B cell (primary cell): ENCODE results near the gene ZNF382. TPM values are rescaled to one million over a fixed set of nuclear protein-coding genes. Genes with fewer than 3 reads are reported as not detected.

Experiments
- ATAC-seq: fragments of 200-7000 bp; cut with Tn5 transposase; one replicate; pipeline ENCODE4 v1.10.0; 2021; ENCODE audit warnings: low read depth, mild to moderate bottlenecking, moderate number of reproducible peaks, moderate library complexity
- CTCF ChIA-PET: fragments of 350-600 bp; sonication (Branson Sonifier 250); formaldehyde crosslinking; loops from one replicate; lab custom pipeline; 2021; ENCODE audit warnings: antibody characterized with exemption, inconsistent platforms; lab: Charles Lee
- POLR2A ChIA-PET: fragments of 350-600 bp; sonication (Branson Sonifier 250); formaldehyde crosslinking; loops from one replicate; lab custom pipeline; 2021; ENCODE audit warnings: antibody characterized with exemption; lab: Charles Lee
- DNase-seq: peaks from one replicate; pipeline ENCODE4 v3.0.0; 2013
- H2AFZ ChIP-seq: 2 replicates; pipeline ENCODE4 v1.6.1; 2012; ENCODE audit warnings: mild to moderate bottlenecking, low read depth, low read length; ENCODE audit not compliant: insufficient read depth, poor library complexity, severe bottlenecking
- H3K27ac ChIP-seq, 2 donors: 1 replicate in 1 of 2; 2 replicates in 1 of 2; pipeline ENCODE4 v1.5.1; 2012 to 2013; ENCODE audit warnings: low read length in 2 of 2, mild to moderate bottlenecking in 2 of 2, moderate library complexity in 1 of 2
- H3K27me3 ChIP-seq, 4 experiments: fragments of 200-600 bp in 1 of 4; sonication (generic) in 1 of 4; replicated peaks in 1 of 4; 1 replicate in 2 of 4; 2 replicates in 2 of 4; pipeline versions ENCODE4 v1.6.1 to v1.7.0; 2013 to 2016; ENCODE audit warnings: low read length in 3 of 4, mild to moderate bottlenecking in 2 of 4, mixed read lengths in 1 of 4, moderate library complexity in 1 of 4; ENCODE audit not compliant: insufficient read depth in 4 of 4, control insufficient read depth in 3 of 4; ENCODE audit errors: control extremely low read depth in 1 of 4
- H3K36me3 ChIP-seq, 2 experiments: replicated peaks in 1 of 2; 1 replicate in 1 of 2; 2 replicates in 1 of 2; pipeline versions ENCODE4 v1.6.1 to v1.7.1; 2013; ENCODE audit warnings: low read length in 1 of 2; ENCODE audit not compliant: insufficient read depth in 2 of 2, control insufficient read depth in 1 of 2; ENCODE audit errors: control extremely low read depth in 1 of 2, extremely low read depth in 1 of 2
- H3K4me1 ChIP-seq, 2 donors: fragments of 200-600 bp in 1 of 2; sonication (generic) in 1 of 2; 1 replicate in 1 of 2; 2 replicates in 1 of 2; pipeline versions ENCODE4 v1.5.1 to v1.6.1; 2013 to 2017; ENCODE audit warnings: low read length in 2 of 2; ENCODE audit not compliant: control insufficient read depth in 2 of 2, insufficient read depth in 2 of 2
- H3K4me2 ChIP-seq: replicated peaks from 2 replicates; pipeline ENCODE3; 2012; ENCODE audit warnings: mild to moderate bottlenecking, low read depth, low read length; ENCODE audit not compliant: poor library complexity, severe bottlenecking
- H3K4me3 ChIP-seq, 5 experiments: fragments of 200-600 bp in 1 of 5; sonication (generic) in 1 of 5; 1 replicate in 3 of 5; 2 replicates in 2 of 5; pipeline versions ENCODE4 v1.5.1 to v1.7.0; 2011 to 2016; ENCODE audit warnings: low read length in 4 of 5, mild to moderate bottlenecking in 4 of 5, low read depth in 2 of 5, control low read depth in 1 of 5, moderate library complexity in 1 of 5; ENCODE audit not compliant: insufficient read depth in 1 of 5; ENCODE audit errors: control extremely low read depth in 1 of 5, extremely low read depth in 1 of 5
- H3K79me2 ChIP-seq: fragments of 200-600 bp; sonication (generic); one replicate; pipeline ENCODE4 v1.6.0; 2016; ENCODE audit warnings: low read length; ENCODE audit not compliant: control insufficient read depth, insufficient read depth
- H3K9ac ChIP-seq: fragments of 200-600 bp; sonication (generic); 2 replicates; pipeline ENCODE4 v1.6.1; 2017; ENCODE audit warnings: mild to moderate bottlenecking, low read length, moderate library complexity
- H3K9me3 ChIP-seq, 3 donors: one replicate each; pipeline versions ENCODE4 v1.6.1 to v1.7.1; 2013; ENCODE audit warnings: low read length in 2 of 3; ENCODE audit not compliant: control insufficient read depth in 2 of 3, insufficient read depth in 1 of 3; ENCODE audit errors: control extremely low read depth in 1 of 3
- H4K20me1 ChIP-seq: 2 replicates; pipeline ENCODE4 v1.6.0; 2012; ENCODE audit warnings: mild to moderate bottlenecking, low read length; ENCODE audit not compliant: insufficient read depth, control insufficient read depth, poor library complexity, severe bottlenecking
- H3K27ac Mint-ChIP-seq: one replicate; pipeline ENCODE4 v1.8.0; 2021; ENCODE audit warnings: mixed read lengths
- H3K27me3 Mint-ChIP-seq: one replicate; pipeline ENCODE4 v1.8.0; 2021; ENCODE audit warnings: mixed read lengths
- H3K4me1 Mint-ChIP-seq: one replicate; pipeline ENCODE4 v1.8.0; 2021; ENCODE audit warnings: mixed read lengths
- H3K4me3 Mint-ChIP-seq: one replicate; pipeline ENCODE4 v1.8.0; 2021; ENCODE audit warnings: mixed read lengths
- H3K9me3 Mint-ChIP-seq: one replicate; pipeline ENCODE4 v1.8.0; 2022; ENCODE audit warnings: mixed read lengths; ENCODE audit not compliant: insufficient read depth
- CTCF ChIP-seq: fragments of 200-600 bp; IDR thresholded peaks from one replicate; pipeline ENCODE4 v1.8.0; 2022; ENCODE audit warnings: antibody characterized with exemption, mild to moderate bottlenecking
- EZH2 ChIP-seq: IDR thresholded peaks from 2 replicates; pipeline ENCODE4 v1.6.1; 2012; ENCODE audit warnings: borderline replicate concordance, low read depth, mild to moderate bottlenecking, moderate library complexity, low read length; ENCODE audit not compliant: insufficient read depth, poor library complexity, severe bottlenecking
- WGBS: methylation state at CpG from one replicate; pipeline ENCODE4 v1.1.5; 2013; ENCODE audit warnings: missing lambda C conversion rate; ENCODE audit not compliant: insufficient coverage; 5-methylcytosine and 5-hydroxymethylcytosine counted together
- intact Hi-C: fragments of 100-400 bp; cut with micrococcal nuclease; formaldehyde crosslinking; loops from one replicate; pipeline ENCODE4 v1.10.0; 2022
- polyA plus RNA-seq: library from polyadenylated mRNA; depleted of rRNA; stranded (reverse); fragments of >200 nt; gene quantifications from 2 replicates; pipeline ENCODE4 v1.2.3, GENCODE V29; 2012
- total RNA-seq, 2 donors: library from RNA; stranded (reverse); fragments of 120-200 nt in 1 of 2; gene quantifications; 1 replicate in 1 of 2; 2 replicates in 1 of 2; pipeline versions ENCODE4 v1.2.3 to v1.2.4, GENCODE V29; 2013 to 2022

The ZNF382 gene
- total and polyA plus RNA-seq, 2 donors (not counting 1 experiment from before 2014, with no cell fraction given), result 6.2 to 24.7 TPM

- H3K4me1 ChIP-seq, result no peaks in the 10 kb centered on the region
- DNase-seq (no peak), ATAC-seq (no peak)
- no peak overlapping the region for H3K27ac Mint-ChIP-seq
- H4K20me1 ChIP-seq, result no peaks in the 10 kb centered on the region
- H3K4me2 ChIP-seq, result no peak overlapping the region
- H3K36me3 ChIP-seq, result peaks cover 19 to 44% of the 10 kb centered on the region in 2 experiments
- H3K9me3 ChIP-seq, result peaks cover 6 to 60% (median 55%) of the 10 kb centered on the region in 3 donors
- H3K27me3 Mint-ChIP-seq, result no peaks in the 10 kb centered on the region
- H2AFZ ChIP-seq, result no peak overlapping the region
- H3K79me2 ChIP-seq, result peaks cover 95% of the 10 kb centered on the region
- no CpG with 5 or more reads among the region's 1 CpG for WGBS
- no peak overlapping the region for H3K27ac ChIP-seq
- peaks cover 10% of the 10 kb centered on the region for H3K4me1 Mint-ChIP-seq
- no peak for TF ChIP-seq CTCF
- TF ChIP-seq EZH2, result no peak
- H3K4me3 ChIP-seq, result peak overlapping the region in 1 of 5 experiments; percentile 9
- POLR2A ChIA-PET, result no interaction called here
- intact Hi-C loops, result no loop called here
- H3K4me3 Mint-ChIP-seq, result no peak overlapping the region
- peaks cover 25% of the 10 kb centered on the region for H3K9me3 Mint-ChIP-seq
- no peaks in the 10 kb centered on the region for H3K27me3 ChIP-seq
- H3K9ac ChIP-seq, result no peak overlapping the region
- CTCF ChIA-PET, result no interaction called here
These were observed 40.7 kb upstream of the ZNF382 start for GRCh38 chr19:36564391-36564790.

GRCh38 chr19:36572593-36573019 lies 32.5 kb upstream of the ZNF382 start:
- Histone ChIP-seq H2AFZ (peak overlapping the region; percentile 86), H3K9ac (peak overlapping the region; percentile 97), H3K27me3 (no peaks in the 10 kb centered on the region), H4K20me1 (no peaks in the 10 kb centered on the region), H3K4me2 (peak overlapping the region; percentile 87), H3K79me2 (peaks cover 76% of the 10 kb centered on the region), H3K36me3 (peaks cover 15 to 22% of the 10 kb centered on the region in 2 experiments), H3K4me1 (peaks cover 18% of the 10 kb centered on the region in 2 donors), H3K4me3 (peak overlapping the region; percentile 57 to 91 (median 88)), H3K27ac (peak overlapping the region; percentile 82 to 98), H3K9me3 (peaks cover 0 to 5% (median 4%) of the 10 kb centered on the region in 3 donors)
- TF ChIP-seq CTCF, result no peak
- no peak for TF ChIP-seq EZH2
- Mint-ChIP-seq H3K27ac (peak overlapping the region; percentile 91), H3K27me3 (no peaks in the 10 kb centered on the region), H3K9me3 (no peaks in the 10 kb centered on the region), H3K4me1 (peaks cover 38% of the 10 kb centered on the region), H3K4me3 (peak overlapping the region; percentile 92)
- WGBS, result 2% methylated on average over 5 of the region's 11 CpGs
- ATAC-seq, result no peak
- ChIA-PET POLR2A (interaction anchor here (1.1 to 1.4 kb wide), 3 partner anchors 44 to 265 kb away, joined by 3 to 6 read pairs (median 4); partner anchors contain the start of genes ZFP14, ZNF260 and ZNF790), CTCF (interaction anchor here (1.0 to 1.3 kb wide), 2 partner anchors 33 to 225 kb away, joined by 3 to 4 read pairs; partner anchors contain the start of gene ZNF382)
- DNase-seq, result no peak
- intact Hi-C loops, result loop anchor here (1.0 to 10.0 kb wide), 9 partner anchors 32 to 600 kb away; partner anchors contain the start of genes SDHAF1, ZFP14, ZFP82 and ZNF260
